Liver (tissue), 3 donors: ENCODE data around the gene ADRA2C.

Source experiments
- ATF3 ChIP-seq: IDR thresholded peaks from 2 replicates; pipeline ENCODE4 v1.6.1; 2016; ENCODE audit warnings: antibody characterized with exemption
- CTCF ChIP-seq: fragments of 150-350 bp; IDR thresholded peaks from 2 replicates; pipeline ENCODE4 v1.5.1; 2017; ENCODE audit warnings: improper control_type of control experiment, low read depth, low read length; ENCODE audit not compliant: missing input control
- FOXA1 ChIP-seq: IDR thresholded peaks from 2 replicates; pipeline ENCODE4 v1.6.1; 2016; ENCODE audit warnings: antibody characterized with exemption
- JUND ChIP-seq, 2 donors: IDR thresholded peaks; 2 replicates each; pipeline ENCODE4 v1.6.1; 2016; ENCODE audit warnings: antibody characterized with exemption in 2 of 2
- RAD21 ChIP-seq, 2 donors: IDR thresholded peaks; 2 replicates each; pipeline ENCODE4 v1.6.1; 2016; ENCODE audit warnings: antibody characterized with exemption in 2 of 2, mild to moderate bottlenecking in 2 of 2
- TAF1 ChIP-seq: conservative IDR thresholded peaks from 2 replicates; pipeline ENCODE4 v1.6.1; 2016; ENCODE audit warnings: antibody characterized with exemption, mild to moderate bottlenecking
- YY1 ChIP-seq: IDR thresholded peaks from 2 replicates; pipeline ENCODE4 v1.6.1; 2016; ENCODE audit warnings: antibody characterized with exemption, mild to moderate bottlenecking
- donor health status: healthy.
- donor health status: healthy.

GRCh38 chr4:3781193-3781886 lies 15.2 kb downstream of the ADRA2C start:
- TF ChIP-seq CTCF: no peak
- TF ChIP-seq TAF1: no peak
- no peak for TF ChIP-seq YY1
- no peak for TF ChIP-seq FOXA1
- no peak for TF ChIP-seq RAD21 (IDR thresholded peaks at IDR 0.05)
- no peak for TF ChIP-seq ATF3
- no peak for TF ChIP-seq JUND (IDR thresholded peaks at IDR 0.05)
